Umbilical cord (tissue), 2 donors: ENCODE data around the gene CPNE5. TPM values are rescaled to one million over a fixed set of nuclear protein-coding genes. Genes with fewer than 3 reads are reported as not detected.
A peak's percentile ranks its signal among the peaks of the same experiment; 100 is the strongest.

Source experiments
- DNase-seq: peaks from one replicate; pipeline ENCODE4 v3.0.0-alpha.2; 2015; ENCODE audit warnings: low spot score
- total RNA-seq: library from RNA; depleted of rRNA; stranded (reverse); fragments of >200 nt; gene quantifications from one replicate; pipeline ENCODE4 v1.2.3, GENCODE V29; 2014; ENCODE audit warnings: low replicate concordance; ENCODE audit not compliant: insufficient read depth

The CPNE5 gene
- 16.9 TPM for total RNA-seq

DNA sequence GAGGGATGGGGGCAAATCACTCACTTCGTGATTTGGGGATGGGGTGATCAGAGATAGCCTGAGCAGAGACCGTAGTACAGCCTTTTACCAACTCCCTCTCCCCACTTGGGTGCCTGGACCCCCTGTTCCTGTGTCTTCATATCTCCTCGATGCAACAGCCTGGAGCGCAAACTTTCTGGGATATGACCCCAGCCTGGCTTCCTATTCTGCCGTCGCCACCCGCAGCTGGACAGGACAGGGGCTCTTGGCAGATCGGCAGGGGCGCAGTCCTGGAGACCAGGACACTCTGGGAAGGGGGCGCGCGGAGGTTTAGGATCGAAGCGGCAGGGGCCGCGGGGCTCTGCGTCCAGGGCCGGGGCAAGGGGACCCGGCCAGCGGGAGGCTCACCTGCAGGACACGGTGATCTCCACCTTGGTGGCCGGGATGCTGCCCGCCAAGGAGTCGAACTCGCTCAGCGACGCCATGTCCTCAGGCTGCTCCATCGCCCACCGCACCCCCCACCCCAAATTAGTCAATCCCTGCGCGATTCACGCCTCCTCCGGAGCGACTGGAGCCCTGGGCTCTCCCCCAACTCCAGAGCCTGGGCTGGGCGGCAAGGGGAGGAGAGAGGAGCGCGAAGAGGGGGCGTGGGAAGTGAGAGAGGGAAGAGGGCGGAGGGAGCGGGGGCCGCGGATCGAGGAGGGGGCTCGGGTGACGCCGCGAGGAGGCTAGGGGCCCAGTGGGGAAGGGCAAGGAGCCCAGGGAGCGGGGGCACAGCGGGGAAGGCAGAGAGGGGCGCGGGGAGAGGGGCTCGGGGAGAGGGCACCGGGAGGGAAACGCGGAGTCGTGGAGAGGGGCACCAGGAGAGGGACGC is at the start of gene CPNE5:
Gene CPNE5, minus strand, starts transcription at position 549 of the 853 bp plus-strand sequence. Its CDS starts 67 bp downstream, at position 482.
- no peak for DNase-seq

DNA sequence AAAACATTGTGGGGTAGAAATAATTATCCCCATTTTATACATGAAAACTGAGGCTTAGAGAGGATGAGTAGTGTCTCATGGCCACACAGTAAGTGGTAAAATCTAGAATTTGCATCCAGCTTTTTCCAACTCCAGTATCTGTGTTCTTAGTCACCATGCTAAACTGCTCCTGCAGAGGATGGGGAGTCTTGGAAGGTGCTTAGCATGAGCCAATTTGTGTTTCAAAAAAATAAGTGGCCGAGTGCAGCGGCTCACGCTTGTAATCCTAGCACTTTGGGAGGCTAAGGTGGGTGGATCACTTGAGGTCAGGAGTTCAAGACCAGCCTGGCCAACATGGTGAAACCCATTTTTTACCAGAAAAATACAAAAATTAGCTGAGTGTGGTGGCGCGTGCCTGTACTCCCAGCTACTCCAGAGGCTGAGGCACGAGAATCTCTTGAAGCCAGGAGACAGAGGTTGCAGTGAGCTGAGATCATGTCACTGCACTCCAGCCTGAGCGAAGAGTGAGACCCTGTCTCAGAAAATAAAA is 48.9 kb upstream of the CPNE5 start:
- DNase-seq: no peak

DNA sequence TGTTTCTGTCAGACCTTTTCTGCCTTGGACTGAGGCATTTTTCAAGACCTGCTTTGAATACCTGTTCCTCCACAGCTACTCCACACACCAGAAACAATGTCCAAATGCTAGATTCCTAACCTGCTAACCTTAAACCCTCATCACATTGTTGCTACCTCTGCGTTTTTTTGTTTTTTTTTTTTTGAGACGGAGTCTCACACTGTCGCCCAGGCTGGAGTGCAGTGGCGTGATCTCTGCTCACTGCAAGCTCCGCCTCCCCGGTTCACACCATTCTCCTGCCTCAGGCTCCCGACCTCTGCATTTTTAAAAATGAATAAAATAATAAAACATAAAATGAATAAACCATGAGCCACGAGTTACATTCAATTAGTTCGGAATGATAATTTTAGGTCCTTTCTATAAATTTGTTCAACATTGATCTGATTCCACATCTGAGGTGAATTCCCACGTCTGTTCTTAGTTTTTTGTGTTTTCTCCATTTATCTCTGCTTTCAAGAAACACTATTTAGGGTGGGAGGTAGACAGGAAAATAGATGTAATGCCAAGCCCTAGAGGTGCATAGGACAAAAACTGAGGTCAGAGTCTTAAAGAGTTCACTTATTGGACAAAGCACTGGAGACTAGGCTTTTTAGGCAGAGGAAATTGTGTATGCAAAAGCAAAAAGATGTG is 47.8 kb upstream of the CPNE5 start:
- no peak for DNase-seq

DNA sequence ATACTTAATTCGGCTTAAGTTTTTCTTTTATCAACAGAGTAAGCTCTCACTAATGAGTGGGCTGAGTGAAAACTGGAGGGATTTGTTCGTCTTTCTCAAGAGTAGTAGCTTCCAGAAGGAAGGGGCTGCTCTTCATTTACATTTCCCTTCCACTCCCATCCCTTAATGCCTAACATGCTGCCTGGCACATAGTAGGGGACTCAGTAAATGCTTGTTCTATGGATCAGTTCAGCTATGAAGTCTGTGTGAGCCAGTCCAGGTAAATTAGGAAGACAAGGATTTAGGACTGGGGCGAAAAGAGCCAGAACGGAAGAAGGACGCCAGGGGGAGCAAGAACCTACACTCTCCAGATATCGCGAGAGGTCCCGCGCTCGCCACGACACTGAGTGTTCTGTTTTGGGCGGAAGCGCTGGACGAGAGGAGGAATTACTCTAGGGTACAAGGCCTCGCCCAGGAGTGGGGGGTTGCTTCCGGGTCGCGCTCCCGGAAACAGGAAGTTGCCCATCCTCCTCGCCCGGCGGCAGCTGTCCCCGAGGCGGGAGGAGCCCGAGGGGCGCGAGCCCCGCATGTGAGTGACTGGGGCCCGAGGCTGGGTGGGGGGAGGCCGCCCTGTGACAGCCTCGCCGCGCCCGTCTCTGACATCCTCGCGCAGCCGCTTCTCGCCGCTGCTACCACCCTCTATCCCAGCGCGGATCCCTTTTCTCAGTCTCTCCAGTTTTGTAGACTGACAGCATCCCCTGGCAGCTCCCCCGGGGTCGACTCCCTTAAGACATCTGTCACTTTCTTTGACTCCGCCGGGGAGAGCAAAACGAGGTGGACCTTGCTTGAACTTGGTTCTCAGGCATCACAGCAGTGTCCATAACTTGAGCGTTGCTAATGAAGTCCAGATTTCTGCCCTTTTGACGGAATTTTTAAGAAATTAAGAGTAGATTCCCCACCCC is 46.5 kb upstream of the CPNE5 start, which contains the start of gene C6orf89:
Gene C6orf89, plus strand, starts transcription at position 492 of the 941 bp plus-strand sequence. CDS start 13,493 bp downstream, outside the sequence.
- DNase-seq: peak; percentile 99

DNA sequence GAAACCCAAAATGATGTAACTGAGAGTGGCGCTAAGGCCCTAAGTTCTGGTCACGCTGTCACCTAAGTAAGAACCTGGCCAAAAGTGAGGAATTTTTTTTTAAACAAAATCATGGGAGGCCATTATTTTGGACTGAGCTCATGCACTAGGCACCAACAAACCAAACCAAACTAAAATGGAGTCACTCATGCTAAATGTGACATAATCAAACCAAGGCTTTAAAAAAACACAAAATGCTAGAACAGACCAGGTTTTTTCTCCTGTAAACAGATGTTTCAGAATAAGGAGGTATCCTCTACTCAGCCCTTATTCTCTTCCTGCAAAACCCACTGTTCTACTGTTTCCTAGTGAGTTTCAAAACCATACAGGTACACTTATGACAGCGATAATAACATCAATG is 45.4 kb upstream of the CPNE5 start:
- DNase-seq: no peak

DNA sequence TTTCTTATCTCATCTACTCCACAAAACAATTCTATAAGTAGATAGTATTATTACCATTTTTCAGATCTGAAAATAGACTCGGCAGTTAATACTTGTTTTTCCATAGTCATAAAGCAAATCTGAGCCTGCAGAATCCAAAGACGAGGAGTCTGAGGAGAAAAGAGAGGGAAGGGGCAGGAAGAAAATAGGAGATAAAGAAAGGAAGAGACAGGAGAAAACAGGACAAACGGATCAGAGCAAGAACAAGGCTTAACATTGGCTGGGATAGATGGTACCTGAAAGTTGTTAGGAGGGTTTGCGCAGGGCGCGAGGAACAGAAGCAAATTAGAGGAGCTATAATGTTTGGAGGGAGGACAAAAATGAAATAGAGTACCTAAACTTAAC is 36.0 kb upstream of the CPNE5 start:
- DNase-seq: no peak

DNA sequence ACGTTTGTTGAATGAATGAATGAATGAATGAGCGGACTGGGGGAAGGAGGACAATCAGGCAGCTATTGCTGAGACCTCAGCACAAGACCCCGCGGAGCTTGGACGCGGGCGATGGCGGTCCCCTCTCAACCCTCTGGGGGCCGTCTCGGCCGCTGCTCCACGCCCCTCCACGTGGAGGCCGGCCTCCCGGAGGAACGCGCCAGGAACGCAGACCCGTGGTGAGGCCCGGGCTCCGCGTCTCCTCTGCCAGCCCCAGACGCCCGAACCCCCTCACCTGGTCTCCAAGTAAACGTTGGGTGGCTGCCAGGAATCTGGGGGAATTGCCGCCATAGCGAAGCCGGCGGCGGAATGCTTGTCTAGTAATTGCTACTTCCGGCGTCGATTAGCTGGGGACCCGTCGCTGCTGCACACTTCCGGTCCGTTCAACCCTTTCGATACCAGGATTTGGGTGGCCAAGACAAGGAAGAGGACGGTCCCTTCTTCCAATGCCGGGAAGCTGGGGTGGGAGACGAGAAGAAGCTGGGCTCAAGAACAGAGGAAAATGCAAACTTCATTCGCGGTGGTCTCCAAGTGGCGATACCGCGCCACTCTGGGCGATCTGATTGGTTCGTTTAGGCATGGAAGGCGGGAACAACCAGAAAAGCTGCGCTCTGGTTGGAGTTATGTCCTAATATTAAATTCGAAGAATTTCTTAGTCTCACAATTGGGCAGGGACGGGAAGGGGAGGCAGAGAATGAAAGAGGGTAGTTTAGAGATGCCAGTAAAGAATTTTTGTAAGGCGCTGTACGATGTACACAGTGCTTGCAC is 35.4 kb upstream of the CPNE5 start, which contains the start of gene PPIL1:
Gene PPIL1, minus strand, starts transcription at position 361 of the 807 bp plus-strand sequence. Its CDS starts 31 bp downstream, at position 330.
- peak; percentile 96 for DNase-seq

DNA sequence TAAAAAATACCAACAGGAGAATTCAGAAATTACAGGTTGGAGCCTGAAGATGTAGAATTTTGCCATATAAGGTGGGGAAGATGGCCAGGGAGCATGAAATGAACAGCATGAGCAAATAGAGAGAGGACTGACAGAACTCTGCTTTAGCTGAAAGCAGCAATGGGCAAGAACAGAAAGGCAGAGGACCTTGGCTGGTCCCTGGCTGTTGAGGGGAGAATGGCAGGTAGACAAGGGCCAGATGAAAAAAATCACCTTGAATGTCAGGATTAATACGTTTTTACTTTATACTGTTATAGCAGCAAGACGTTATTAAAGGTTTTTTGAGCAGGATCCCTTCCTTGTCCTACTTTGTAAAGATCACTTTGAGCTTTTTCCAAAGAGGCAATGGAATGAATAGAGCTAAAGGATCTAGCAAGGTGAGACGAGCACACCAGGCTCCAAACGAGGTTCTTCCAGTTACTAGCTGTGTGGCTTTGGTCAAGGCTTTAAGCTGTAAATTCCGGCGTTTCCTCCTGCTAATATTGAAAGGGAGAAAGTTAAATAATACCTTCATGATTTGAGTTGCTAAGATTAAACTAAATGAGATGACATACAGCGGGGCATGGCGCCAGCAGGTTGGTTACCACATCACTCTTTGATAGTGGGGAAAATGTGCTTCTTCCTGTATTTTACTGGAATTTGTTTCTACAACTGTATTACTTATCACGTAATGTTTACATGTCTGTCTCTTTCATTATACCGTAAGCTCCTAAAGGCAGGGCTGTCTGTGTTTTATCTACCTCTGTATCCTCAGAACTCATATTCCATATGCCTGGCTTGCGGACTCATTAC is 34.6 kb upstream of the CPNE5 start:
- no peak for DNase-seq

DNA sequence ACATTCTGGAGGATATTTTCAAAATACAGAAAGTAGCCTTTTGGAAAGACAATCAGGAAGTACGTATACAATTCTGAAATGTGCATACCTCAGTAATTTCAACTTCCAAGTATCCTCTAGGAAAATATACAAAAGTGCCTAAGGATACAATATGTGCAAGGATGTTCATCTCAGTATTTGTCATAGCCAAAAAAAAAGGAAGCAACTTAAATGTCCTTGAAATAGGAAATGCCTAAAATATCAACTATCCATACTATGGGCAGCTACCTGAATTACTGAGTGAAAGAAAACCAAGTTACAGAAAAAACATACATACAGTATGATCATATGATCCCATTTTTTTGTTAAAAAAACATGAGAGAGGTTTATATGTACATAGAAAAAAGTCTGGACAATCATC is 33.9 kb upstream of the CPNE5 start:
- no peak for DNase-seq

DNA sequence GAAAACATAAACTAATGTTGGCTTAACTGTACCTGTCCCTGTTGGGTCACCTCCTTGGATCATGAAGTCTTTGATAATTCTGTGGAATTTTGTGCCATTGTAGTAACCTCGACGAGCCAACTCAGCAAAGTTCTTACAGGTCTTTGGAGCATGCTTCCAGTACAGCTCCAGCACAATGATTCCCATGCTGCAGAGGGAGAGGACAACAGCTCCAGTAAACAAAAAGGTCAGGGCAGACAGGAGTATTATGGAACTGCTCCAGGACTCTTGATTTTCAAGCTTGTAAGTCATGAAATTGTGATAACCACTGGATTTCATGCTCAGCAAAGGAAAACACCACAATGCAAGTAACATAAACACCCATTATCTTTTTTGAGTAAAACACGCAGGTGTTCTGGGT is 32.4 kb upstream of the CPNE5 start:
- DNase-seq: no peak

DNA sequence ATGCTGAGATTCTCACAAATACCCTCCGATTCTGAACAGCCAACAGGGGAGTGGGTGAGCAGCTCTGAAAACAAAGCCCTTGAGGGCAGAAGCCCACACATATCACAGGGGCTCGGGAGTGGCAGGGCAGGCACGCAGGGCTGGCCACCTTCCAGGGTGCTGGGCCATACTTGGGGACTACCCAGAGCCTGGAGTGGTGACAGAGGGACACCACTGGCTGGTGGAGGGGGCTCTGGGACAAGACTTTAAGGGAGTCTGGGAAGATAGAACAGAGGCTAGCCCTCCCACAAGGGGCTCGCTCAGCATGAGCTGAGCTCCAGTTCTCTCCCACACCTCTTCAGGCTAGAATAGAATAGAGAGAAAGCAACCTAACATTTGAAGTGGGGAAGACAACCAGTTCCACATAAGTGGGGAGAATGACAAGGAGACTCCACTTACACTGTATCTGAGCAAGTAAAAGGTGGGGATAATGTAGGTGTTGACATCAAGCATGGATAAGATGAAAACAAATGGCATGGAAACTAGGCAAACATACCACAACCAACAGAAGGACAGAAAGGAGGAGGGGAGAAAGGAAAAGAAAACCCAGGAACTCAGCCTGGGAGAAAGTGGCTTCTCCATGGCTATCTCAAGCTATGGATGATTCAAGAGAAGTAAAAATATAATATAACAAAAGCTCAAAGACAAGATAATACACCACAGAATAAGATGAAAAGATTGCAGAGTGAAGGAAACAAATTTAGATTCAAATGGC is 28.4 kb upstream of the CPNE5 start:
- DNase-seq: no peak

DNA sequence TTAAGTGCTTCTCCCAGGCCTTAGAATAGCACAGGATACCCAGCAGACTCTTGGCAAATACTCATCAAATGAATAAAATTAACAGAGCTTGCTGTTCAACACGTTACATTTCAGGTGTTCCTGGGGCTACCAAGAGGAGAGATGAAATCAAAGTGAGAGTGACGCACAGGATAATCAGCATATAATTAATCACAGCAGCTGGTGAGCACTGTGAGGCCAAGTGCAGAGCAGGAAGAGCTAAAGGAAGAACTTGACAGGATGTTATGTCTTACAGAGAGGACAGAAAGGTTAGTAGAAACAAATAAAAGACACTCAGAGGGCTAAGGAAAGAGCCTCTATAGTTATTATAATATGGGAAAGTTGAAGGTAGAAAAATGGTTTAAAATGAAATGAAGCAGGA is 26.6 kb upstream of the CPNE5 start:
- no peak for DNase-seq

DNA sequence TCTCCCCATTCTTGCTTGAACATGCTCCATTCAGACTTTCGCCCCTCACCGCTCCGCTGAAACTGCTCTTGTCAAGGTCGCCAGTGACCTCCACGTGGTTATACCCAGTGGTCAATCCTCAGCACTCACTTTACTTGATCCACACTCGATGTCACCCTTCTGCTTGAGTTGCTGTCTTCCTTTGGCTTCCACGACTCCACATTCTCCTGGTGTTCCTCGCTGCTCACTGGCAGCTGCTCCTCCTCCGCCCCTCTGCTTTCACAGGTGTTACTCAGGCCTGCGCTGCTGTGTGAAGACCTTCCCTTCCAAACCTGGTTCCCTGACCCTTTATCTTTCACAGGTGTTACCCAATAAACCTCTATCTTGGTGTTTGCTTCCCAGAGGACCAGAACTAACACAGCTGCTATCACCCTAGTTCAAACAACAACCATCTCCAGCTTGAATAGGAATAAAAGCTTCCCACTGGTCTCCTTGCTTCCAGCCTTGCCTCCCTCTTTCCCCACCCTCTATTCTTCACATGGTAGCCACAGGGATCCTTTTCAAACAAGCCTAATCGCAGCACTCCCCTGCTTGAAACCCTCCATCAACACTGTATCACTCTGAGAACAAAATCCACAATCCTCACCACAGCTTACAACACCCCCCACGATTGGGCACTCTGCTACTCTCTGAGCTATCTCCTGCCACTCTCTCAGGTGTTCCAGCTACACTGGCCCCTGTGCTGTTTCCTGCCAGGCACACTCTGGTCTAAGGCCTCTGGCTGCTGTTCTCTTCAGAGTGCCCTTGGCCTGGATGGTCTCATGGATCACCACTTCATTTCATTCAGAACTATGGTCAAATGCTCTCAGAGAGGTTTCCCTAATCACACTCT is 24.7 kb upstream of the CPNE5 start:
- DNase-seq: no peak

DNA sequence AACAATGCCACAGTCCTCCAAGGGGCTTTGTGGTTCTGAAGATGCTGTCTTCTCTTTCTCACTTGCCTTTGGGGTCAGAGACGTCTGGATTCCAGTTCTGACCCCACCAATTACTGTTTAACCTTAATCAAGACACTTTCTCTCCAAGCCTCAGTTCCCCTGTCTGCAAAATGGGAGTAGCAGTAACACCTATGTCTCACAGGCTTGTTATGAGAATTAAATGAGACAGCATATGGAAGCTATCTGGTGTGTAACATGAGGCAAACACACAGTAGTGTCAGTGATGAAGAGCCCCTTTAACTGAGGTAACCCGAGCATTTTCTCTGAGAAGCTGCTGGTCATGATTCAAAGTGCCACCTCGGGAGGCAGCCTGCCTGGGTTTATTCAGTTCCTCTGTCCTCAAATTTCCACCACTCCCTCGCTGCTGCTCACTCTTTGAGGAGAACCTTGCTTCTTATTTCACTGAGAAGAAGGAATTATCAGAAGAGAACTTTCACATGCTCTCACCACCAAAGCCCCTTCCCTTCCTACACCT is 23.7 kb upstream of the CPNE5 start:
- no peak for DNase-seq

DNA sequence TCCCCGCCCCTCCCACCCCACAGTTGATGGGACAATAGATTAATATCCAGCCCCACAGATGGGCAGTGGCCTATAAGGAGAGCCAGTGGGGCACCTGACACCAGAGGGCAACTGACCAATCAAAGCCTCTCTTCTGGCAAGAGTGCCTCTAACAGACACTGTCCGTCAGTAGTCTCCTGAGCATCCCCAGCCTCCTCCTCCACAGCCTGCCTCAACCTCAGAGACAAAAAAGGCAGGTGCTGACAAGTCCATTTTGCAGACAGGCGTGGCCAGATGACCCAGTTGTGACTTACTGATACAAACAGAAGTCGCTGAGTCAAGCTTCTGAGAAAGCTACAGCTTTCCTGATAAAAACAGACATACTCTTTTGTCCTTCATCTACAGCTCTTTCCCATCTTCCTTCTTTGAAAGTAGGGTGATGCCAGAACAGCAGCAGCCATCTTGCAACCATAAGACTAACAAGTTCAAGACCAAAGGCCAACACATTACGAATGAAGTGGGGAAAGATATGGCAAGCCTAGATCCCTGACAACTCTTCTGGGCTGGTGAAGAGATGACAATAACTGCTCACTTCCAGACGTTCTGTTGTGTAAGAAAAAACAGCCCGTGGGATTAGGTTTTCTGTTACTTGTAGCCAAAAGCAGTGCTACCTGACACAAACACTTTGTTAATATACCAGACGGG is 23.1 kb upstream of the CPNE5 start:
- no peak for DNase-seq

DNA sequence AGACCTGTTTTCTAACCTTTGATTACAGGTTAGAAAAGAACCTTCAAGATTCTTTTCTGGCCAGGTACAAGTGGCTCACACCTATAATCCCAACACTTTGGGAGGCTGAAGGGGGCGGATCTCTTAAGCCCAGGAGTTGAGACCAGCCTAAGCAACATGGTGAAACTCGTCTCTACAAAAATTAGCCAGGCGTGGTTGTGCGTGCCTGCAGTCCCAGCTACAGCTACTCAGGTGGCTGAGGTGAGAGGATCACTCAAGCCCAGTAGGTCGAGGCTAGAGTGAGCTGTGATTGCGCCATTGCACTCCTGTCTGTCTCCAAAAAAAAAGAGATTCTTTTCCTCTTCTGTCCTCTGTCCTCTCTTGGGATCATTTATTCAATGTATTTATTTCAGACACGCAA is 20.9 kb upstream of the CPNE5 start:
- no peak for DNase-seq

DNA sequence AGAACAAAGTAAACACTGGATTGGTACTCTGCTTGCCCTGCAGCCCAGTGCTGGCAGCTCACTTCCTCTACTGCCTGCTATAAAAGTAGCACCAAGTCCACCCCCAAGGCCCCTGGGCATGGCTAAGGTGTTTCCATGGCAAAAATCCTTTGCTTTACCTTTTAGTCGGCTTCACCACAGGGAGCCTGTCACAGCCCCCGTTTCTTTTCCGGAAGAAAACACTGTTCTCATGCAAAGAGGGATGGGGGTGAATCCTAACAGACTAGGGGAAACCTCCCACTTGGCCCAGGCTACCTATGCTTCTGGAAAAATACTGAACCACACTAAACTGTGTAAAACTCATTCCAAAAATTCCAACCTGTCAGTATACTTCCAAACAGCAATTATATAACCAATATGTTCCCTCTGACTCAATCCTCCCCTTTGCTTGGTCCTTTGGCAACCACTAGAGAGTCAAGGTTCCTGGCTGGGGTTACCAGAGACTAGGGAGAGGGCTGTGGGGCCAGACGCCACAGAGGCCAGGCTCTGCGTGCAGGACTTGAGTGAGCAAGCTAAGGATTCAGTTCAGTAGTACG is 19.2 kb upstream of the CPNE5 start:
- no peak for DNase-seq
